ENCODE results near the gene IGFBP6.

DNA sequence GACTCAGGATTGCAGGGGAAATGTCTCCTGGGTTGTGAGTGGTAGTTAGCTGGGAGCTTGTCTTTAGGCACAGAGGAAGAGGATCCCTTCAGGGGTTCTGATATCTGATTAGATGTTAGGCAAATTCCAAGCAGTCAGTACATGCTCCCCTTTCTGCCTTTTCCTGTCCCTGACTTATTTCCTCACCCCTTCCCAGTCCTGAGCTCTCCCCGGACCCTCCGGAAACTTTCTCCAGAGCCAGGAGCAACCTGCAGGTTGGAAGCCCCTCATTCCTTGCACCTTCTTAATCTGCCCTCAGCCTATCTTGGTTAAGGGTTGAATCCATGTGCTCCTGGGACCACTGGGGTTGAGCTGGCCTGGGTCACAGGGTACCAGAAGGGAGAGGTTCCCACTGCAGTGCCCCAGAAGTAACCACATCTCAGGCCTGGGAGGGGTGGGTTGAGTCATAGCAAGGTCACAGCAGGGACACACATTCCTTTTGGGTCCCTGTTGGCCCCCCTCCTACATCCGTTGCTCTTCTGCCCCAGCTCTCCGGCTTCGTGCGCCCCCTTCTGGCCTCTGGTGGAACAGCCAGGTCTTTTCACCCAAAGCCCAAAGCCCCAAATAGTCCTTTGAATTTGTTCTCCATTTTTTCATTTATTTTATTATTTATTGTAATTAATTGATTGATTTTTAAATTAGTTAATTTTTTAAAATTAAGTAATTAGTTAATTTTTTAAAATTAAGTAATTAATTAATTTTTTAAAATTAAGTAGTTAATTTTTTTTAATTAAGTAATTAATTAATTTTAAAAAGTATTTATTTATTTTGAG, 1.8 kb downstream of the IGFBP6 start:
- TF ChIP-seq NFATC4 (CRISPR knock-in tag; IDR thresholded peaks at IDR 0.05) (no peak), ZBTB21 (CRISPR knock-in tag; IDR thresholded peaks at IDR 0.05; ENCODE audit: borderline replicate concordance) (no peak), CTCF (IDR thresholded peaks at IDR 0.05) (peak; percentile 96), ZNF232 (CRISPR knock-in tag; IDR thresholded peaks at IDR 0.05) (no peak), USF2 (CRISPR knock-in tag; IDR thresholded peaks at IDR 0.05) (no peak), TEAD1 (CRISPR knock-in tag; IDR thresholded peaks at IDR 0.05) (no peak; the same call in 1 of the 2 replicates), E2F5 (CRISPR knock-in tag; IDR thresholded peaks at IDR 0.05) (no peak), SMAD3 (CRISPR knock-in tag; IDR thresholded peaks at IDR 0.05; ENCODE audit: borderline replicate concordance) (no peak), NR2C2 (CRISPR knock-in tag; IDR thresholded peaks at IDR 0.05) (no peak)
- TF ChIP-seq, protein P1, sequence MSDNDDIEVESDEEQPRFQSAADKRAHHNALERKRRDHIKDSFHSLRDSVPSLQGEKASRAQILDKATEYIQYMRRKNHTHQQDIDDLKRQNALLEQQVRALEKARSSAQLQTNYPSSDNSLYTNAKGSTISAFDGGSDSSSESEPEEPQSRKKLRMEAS (CRISPR knock-in tag; IDR thresholded peaks at IDR 0.05), result no peak
- TF ChIP-seq, protein P2, sequence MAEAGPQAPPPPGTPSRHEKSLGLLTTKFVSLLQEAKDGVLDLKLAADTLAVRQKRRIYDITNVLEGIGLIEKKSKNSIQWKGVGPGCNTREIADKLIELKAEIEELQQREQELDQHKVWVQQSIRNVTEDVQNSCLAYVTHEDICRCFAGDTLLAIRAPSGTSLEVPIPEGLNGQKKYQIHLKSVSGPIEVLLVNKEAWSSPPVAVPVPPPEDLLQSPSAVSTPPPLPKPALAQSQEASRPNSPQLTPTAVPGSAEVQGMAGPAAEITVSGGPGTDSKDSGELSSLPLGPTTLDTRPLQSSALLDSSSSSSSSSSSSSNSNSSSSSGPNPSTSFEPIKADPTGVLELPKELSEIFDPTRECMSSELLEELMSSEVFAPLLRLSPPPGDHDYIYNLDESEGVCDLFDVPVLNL (CRISPR knock-in tag; IDR thresholded peaks at IDR 0.05; ENCODE audit: borderline replicate concordance, low read depth), result no peak

Measured in WTC11 (cell line).